Left cardiac atrium (tissue), 4 donors: ENCODE measurements around the gene FKBP10. TPM values are rescaled to one million over a fixed set of nuclear protein-coding genes. Genes with fewer than 3 reads are reported as not detected.
"Not testable (repeated sequence)": the region's sequence is repeated elsewhere in the genome, so short reads cannot be mapped to it uniquely, and the experiment has no call there.

ENCODE experiments used
- ATAC-seq, 2 donors: fragments of 200-7000 bp; cut with Tn5 transposase; one replicate each; pipeline ENCODE4 v1.9.1; 2020; ENCODE audit warnings: mild to moderate bottlenecking in 2 of 2, moderate library complexity in 2 of 2
- DNase-seq: peaks from one replicate; pipeline ENCODE4 v3.0.0-alpha.2; 2020
- intact Hi-C, 2 donors: fragments of 100-400 bp; cut with DNase I; formaldehyde crosslinking; loops; one replicate each; pipeline versions ENCODE4 v1.14.1 to v1.15.1; 2022 to 2023
- total RNA-seq, 2 donors: library from RNA; stranded (reverse); fragmentation: NEBNext Ultra II Directional; extraction: Animal tissue kit (Norgen Biotek cat#: 25700); gene quantifications; one replicate each; pipeline ENCODE4 v1.2.1, GENCODE V29; 2021
- donor health status: DM: no; HTN: yes; CAD: no.
- donor health status: DM: no; HTN: yes; CAD: no; lungs with severe emphysema.
- donor health status: DM: yes; HTN: yes; CAD: no.
- donor health status: Dilated cardiomyopathy.

The FKBP10 gene
- total RNA-seq, 2 donors from 2014 or later: 33.0 to 47.3 TPM

DNA sequence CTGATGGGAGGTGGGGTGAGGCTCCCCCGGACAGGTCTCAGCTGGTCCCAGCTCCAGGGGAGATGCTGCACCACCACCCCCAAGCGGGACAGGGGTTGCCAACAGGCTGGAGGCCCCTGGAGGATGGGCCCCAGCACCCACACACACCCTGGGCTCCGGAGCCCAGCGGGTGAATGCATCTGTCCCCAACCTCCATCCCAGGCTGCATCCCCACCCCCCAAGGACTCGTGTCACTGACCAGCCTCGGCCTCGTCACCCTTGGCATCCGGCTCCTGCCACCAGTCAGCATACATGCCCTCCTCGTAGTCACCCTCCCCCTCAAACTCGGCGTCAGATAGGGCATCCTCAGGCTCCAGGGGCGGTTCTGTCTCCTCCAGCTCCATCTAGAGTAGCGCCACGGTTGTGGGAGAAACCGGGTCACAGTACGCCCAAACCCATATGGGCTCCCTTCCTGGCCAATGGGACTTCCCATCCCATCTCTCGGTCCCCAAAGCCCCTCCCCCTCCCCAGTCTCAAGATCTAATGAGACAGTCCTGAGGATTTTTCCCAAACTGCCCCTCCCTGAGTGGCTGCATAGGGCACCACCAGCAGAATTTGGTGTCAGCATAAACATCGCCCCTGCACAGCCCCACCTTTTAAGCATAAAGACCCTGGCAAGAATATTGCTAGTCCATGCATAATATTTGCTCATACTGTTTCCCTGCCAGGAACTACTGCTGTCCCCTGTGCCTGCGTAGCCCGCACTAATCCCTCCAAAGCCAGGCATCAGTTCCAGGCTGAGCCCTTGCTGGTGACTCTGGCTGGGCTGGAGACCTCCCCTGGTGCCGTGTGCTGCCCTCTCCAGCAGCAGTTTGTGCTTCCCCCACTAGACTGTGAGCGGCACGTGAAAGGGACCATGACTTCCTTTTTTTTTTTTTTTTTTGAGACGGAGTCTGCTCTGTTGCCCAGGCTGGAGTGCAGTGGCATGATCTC, 9.5 kb upstream of the FKBP10 start:
- DNase-seq: no peak
- intact Hi-C loops: loop anchor here in 1 of 2 donors (5.0 kb wide), 1 partner anchor 66 kb away; no protein-coding TSS in a partner anchor
- ATAC-seq: no peak

DNA sequence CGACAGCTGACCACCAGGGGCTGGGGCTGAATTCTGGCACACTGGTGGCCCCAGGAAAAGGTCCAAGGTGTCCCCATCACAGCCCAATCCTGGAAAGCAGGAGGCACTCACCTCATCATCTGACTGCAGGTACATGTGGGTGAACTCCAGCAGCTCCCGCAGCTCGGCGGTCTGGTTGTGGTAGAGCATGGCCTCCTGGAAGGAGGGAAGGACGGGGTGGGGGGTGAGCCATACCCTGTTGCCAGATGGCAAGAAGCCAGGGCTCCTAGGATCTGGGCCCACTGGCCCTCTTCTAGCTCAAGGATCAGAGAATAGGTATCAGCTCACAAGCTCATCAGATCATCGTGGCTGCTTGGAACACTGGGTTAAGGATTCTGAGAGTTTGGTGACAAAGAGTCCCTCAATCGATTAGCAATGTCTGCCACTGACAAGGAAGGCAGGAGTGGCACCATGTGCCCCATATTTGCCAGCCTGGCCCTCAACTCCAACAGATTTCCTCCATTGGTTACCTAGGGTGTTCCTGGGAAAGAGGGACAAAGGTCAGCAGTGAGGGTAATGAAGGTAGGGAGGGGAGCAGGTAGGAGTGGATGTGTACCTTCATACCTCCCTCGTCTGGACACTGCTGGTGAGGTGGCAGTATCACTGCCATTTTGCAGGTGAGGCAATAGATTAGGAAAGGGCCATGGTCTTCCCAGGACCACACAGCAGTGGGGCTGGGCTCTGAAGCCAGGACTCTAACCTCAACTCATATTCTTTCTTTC, 5.9 kb upstream of the FKBP10 start:
- ATAC-seq (no peak), DNase-seq (no peak)
- intact Hi-C loops: no loop called here

DNA sequence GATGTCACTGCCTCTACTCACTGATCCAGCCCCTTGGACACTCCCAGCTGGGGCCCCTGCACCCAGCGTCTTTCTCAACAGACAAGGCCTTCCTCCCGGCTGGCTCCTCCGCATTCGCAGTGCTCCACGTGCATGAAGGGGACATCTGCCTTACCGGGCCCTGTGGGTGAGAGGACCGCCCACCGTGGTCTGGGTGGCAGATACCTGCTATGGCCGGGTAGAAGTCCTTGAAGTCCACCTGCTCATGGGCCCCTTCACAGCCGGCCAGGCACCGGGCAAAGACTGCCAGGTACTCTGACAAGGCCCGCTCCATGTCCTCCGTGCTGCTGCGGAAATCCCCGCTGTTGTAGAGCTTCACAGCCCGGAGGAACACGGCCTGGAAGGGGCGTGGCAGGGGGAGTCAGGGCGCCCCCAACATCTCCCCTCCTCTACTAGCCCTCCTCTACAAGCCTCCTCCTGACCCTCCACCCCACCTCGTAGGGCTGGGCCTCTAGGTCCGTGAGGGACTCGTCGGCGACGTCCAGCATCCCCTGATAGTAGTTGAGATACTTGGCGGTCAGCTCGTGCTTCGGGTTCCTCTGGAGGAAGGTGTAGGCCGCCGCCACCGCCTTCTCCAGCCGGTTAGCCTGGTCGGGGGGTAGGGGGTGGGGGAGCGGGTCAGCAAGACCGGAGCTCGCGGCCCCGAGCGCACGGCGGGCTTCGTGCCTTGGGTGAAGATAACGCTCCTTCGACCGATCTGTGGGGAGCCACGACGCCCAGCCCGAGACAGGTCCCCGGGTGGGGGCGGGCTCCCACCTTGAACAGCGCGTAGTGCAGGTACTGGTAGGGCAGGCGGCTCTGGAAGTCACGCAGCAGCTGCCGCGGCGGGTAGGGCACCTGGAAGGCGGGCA, 1.9 kb upstream of the FKBP10 start:
- intact Hi-C loops: no loop called here
- DNase-seq (no peak), ATAC-seq (peak in 1 of 2 donors; percentile 1)

DNA sequence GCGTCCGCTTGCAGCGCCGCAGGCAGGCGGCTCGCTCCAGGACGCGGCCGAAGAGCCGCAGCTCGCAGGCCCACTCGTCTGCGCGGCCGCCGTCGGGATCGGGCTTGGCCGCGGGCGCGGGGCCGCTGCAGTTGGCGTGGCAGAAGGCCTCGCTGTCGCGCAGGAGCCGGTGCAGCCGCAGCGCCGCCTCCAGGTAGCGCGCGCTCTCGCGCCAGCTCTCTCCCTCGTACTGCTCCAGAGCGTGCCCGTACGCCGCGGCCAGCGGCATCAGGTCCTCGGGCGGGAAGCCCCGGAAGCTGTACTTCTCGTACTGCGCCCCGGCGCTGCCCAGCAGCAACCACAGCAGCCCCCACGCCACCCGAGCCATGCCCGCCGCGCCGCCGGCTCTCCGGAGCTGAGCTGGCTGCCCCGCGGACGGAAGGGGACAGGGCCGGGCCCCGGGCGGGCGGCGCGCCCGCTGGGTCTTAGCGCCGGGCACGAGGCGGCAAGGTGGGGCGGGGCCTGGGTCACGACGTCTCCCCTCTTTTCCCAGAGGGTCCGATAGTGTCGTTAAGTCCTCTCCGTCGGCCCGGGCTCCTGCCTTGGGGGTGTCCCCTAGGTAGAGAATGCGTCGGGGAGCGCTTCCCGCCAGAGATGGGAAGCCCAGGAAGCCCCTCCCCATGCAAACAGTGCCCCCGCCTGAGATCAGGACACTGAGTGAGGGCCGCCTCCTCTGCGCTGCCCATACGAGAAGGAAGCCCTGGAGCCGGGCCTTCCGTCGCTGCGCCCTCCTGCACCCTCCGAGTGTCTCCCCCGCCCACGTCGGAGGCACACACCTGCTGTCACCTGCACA, 1.0 kb upstream of the FKBP10 start, which contains the start of gene P3H4:
Gene P3H4, minus strand, starts transcription at position 401 of the 832 bp plus-strand sequence. Its CDS starts 34 bp downstream, at position 367.
- peak; percentile 87 to 88 for ATAC-seq
- intact Hi-C loops: no loop called here
- peak; percentile 83 for DNase-seq

DNA sequence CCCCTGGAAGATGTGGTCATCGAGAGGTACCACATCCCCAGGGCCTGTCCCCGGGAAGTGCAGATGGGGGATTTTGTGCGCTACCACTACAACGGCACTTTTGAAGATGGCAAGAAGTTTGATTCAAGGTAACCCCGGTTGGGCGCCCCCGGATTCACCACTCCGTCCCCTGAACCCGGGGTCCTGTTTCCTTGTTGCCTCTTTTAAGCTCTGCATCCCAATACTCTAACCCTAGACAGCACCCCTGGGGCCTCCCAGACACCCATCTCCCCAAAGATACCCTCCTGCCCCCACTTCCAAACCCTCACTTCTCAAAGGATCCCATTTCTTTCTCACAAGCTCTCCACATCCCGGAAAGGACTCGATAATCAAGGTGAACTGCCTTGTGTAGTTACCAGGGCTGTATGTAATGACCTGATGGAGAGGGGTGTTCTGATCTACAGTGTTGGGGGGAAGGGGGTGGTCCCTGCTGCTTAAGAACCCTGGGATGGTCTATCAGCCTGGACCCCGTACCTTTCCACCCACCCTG, 412 bp downstream of the FKBP10 start:
- ATAC-seq (no peak), DNase-seq (no peak)
- intact Hi-C loops: no loop called here

DNA sequence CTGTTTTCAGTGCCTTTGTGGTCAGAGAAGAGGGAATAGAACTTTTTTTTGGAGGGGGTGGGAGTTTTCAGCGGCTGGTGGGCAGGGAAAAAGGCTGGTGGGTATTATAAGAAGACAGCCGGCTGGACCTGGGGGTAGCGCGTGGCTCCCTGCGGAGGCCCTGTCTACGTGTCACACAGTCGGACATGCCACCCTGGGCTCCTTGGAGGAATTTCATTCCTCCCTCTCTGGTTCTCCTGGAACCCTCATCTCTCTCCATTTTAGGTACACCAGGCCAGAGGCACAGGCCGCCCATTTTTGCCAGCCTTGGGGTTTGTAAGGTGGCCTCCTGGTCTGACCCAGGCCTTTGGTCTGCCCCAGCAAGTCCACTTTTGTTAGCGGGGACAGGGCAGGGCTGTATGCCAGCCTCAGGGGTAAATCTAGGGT, 908 bp downstream of the FKBP10 start:
- DNase-seq: no peak
- no peak for ATAC-seq
- intact Hi-C loops: no loop called here

DNA sequence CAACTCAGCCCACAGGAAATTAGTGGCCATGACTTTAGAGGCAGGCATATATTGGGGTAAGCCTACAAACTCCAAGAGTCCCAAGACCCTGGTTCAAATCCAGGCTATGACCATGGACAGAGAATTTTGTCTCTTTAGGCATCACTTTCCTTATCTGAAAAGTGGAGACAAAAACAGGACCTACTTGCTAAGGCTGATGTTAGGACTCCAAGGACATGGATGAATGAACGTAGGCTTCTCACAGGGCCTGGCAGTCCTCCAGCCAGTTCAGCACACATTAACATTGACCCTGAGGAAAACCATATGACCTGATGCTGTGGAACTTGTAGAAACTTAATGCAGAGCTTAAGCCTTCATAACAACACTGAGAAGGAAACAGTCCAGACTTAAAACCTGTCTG, 1.4 kb downstream of the FKBP10 start:
- intact Hi-C loops: no loop called here
- no peak for DNase-seq

DNA sequence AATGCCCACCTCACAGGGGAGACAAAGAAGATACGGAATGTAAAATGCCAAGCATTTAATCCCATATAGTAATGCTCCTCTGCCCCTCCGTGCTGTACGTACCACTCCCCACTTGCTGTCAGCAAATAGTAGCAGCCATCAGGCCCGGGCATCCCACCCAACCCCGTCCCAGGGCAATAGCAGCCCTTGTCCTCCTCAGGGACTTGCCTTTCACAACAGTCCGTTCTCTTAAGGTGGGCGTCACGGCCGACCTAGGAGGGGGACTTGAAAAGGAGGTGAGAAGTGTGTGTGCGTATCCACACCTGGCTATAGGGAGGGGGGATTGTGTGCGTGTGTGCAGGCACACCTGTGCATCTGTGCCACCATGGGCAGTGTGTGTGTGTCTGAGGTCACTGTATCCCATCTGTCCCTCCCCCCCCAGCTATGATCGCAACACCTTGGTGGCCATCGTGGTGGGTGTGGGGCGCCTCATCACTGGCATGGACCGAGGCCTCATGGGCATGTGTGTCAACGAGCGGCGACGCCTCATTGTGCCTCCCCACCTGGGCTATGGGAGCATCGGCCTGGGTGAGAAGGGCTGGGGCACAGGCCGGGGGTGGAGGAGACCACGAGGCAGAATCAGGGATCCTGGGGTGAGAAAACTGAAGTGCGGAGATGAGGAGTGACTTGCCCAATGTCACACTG, 4.0 kb downstream of the FKBP10 start:
- DNase-seq (no peak), ATAC-seq (no peak)
- intact Hi-C loops: no loop called here

More for the DNA sequence above, 1.4 kb downstream of the FKBP10 start:
- ATAC-seq: no peak

DNA sequence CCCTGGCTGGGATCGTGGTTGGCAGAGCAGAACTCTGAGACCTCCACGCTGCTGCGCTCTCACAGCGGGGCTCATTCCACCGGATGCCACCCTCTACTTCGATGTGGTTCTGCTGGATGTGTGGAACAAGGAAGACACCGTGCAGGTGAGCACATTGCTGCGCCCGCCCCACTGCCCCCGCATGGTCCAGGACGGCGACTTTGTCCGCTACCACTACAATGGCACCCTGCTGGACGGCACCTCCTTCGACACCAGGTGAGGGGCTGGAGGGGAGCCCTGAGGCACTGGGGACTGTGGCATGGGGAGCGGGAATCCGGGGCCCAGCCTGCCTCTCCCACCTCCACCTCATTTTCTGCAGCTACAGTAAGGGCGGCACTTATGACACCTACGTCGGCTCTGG, 5.2 kb downstream of the FKBP10 start:
- no peak for ATAC-seq
- intact Hi-C loops: no loop called here
- DNase-seq: no peak

DNA sequence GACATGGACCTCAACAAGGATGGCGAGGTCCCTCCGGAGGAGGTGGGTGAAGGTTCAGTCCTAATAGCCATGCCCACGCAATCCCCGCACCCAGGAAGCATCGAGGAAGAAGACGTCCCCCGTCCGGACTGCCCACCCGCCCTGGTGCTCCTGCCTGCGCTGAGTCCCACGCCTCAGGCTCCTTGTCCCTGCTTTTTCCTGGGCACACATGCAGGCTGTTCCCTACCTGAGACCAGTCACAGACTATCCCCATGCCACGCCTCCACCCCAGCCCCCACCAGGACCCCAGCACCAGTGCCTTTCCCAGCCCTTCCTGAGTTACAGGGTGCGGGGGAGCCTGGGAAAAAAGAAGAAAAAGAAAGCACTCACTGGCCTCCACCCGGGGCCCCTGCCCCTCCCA, 9.0 kb downstream of the FKBP10 start:
- ATAC-seq (no peak), DNase-seq (no peak)
- intact Hi-C loops: no loop called here

DNA sequence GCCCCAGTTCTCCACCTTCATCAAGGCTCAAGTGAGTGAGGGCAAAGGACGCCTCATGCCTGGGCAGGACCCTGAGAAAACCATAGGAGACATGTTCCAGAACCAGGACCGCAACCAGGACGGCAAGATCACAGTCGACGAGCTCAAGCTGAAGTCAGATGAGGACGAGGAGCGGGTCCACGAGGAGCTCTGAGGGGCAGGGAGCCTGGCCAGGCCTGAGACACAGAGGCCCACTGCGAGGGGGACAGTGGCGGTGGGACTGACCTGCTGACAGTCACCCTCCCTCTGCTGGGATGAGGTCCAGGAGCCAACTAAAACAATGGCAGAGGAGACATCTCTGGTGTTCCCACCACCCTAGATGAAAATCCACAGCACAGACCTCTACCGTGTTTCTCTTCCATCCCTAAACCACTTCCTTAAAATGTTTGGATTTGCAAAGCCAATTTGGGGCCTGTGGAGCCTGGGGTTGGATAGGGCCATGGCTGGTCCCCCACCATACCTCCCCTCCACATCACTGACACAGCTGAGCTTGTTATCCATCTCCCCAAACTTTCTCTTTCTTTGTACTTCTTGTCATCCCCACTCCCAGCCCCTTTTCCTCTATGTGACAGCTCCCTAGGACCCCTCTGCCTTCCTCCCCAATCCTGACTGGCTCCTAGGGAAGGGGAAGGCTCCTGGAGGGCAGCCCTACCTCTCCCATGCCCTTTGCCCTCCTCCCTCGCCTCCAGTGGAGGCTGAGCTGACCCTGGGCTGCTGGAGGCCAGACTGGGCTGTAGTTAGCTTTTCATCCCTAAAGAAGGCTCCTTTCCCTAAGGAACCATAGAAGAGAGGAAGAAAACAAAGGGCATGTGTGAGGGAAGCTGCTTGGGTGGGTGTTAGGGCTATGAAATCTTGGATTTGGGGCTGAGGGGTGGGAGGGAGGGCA, 9.7 kb downstream of the FKBP10 start:
- DNase-seq (no peak), ATAC-seq (no peak)
- intact Hi-C loops: no loop called here

DNA sequence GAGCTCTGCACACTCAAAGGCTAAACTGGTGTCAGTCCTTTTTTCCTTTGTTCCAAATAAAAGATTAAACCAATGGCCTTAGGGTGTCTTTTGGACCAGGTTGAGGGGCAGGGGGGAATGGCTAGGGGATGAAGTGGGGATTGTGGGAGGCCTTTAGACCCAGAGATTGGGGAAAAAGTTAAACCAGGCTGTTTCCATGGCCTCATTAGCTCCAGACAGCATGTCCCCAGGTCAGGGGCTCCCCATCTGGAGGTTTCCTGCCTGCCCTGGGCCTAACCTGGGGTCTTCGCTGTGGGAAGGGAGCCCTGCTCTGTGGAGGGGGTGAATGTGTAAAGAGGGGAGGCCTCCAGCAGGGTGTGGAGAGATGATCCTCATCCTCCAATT, 10.3 kb downstream of the FKBP10 start:
- intact Hi-C loops: no loop called here

DNA sequence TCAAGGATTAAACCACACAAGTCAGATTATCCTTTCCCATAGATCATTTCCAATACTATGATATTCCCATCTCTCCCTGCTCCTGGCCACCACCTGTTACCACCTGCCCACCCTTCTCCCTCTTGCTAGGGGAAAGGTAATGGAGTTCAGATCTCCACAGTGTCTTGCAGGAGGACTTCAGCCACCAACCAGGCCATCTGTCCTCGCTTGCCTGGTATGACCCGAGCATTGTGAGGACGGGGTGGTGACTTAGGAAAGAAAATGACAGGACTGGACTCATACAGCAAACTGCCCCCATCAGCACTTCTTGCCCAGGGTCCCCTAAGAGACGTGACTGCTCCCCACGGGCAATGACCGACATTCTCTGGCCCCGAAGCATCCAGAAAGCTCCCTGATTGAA, 10.8 kb downstream of the FKBP10 start:
- intact Hi-C loops: no loop called here
- DNase-seq: no peak

More for the DNA sequence above, 10.3 kb downstream of the FKBP10 start:
- ATAC-seq (no peak), DNase-seq (no peak)

DNA sequence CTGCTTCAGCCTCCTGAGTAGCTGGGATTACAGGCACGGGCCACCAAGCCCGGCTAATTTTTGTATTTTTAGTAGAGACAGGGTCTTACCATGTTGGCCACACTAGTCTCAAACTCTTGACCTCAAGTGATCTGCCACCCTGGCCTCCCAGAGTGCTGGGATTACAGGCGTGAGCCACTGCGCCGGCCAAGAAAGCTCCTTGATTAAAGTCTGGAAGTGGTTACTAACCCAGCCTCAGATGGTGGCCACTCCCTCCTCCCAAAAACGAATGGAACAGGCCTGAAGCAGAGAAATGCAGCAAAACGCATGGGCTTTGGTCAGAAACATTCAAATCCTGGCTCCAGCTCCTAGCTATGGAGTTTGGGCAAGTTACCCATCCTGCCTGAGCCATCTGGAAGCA, 11.3 kb downstream of the FKBP10 start:
- ATAC-seq (no peak), DNase-seq (no peak)
- intact Hi-C loops: no loop called here

More for the DNA sequence above, 10.8 kb downstream of the FKBP10 start:
- ATAC-seq: no peak

DNA sequence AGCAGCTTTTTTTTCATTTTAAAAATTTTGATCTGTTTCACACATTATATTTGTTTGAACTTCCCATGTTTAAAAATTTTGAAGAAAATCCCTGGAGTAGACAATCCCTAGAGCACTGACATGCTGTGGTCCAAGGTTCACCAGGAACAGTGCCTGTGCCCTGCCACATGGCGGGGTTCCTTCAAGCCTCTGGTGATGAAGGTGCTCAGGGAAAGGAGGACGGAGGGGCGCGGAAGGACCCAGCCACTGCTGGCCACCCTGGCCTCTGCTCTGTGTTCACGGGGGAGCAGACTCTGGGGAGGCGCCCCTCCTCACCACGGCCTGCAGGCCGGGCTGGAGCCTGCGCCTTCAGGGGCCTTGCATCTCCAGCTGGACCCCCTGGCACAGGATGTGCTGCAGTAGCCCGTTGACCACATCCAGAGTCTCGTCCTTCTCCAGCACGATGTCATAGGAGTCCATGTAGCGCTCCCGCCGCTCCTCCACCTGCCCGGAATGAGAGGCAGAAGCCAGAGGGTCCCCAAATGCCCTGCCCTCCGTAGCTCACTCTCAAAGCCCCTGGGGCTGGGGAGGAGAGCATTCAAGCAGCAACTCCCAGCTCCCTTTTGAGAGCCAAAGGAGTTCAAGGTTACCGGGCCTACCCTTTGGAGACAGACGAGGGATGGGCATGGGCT, 12.5 kb downstream of the FKBP10 start:
- intact Hi-C loops: no loop called here
- ATAC-seq: no peak
- no peak for DNase-seq

DNA sequence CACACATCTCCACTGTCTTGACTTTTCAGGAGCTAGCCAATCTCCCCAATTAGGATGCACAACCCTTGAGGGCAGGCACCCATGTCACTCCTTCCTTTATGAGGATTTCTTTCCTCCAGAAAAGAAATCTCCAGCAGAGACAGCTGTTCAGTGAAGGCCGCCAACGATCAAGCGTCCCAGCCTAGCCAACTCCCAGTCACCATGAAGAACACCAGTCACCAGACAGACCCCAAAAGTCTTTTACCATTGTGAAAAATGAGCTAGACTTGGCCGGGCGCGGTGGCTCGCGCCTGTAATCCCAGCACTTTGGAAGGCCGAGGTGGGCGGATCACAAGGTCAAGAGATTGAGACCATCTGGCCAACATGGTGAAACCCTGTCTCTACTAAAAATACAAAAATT, 17.2 kb downstream of the FKBP10 start:
- ATAC-seq, DNase-seq, intact Hi-C loops: not testable (repeated sequence)
